HG02610 (cell line): ENCODE data around the gene TMEM81.

Experiments
- ATAC-seq: cut with Tn5 transposase; IDR thresholded peaks from one replicate; pipeline ENCODE4 v1.9.1; 2021; ENCODE audit warnings: mild to moderate bottlenecking, moderate library complexity; ENCODE audit not compliant: unreplicated experiment

The TMEM81 gene

GRCh38 chr1:205077158-205077933, 6.9 kb downstream of the TMEM81 start:
- no peak for ATAC-seq

- no peak for ATAC-seq
Observed at GRCh38 chr1:205076245-205076761, 8.0 kb downstream of the TMEM81 start.

- no peak for ATAC-seq
Observed at GRCh38 chr1:205075642-205076155, 8.6 kb downstream of the TMEM81 start.

GRCh38 chr1:205074513-205074912, 9.7 kb downstream of the TMEM81 start:
- ATAC-seq, result no peak

GRCh38 chr1:205074084-205074483, 10.2 kb downstream of the TMEM81 start:
- ATAC-seq, result no peak

- no peak for ATAC-seq
Observed at GRCh38 chr1:205073511-205073910, 10.7 kb downstream of the TMEM81 start.

- ATAC-seq, result no peak
Observed at GRCh38 chr1:205072881-205073280, 11.4 kb downstream of the TMEM81 start.

GRCh38 chr1:205072286-205072685, 12.0 kb downstream of the TMEM81 start:
- no peak for ATAC-seq

GRCh38 chr1:205071801-205072200, 12.5 kb downstream of the TMEM81 start:
- ATAC-seq, result no peak

- no peak for ATAC-seq
Observed at GRCh38 chr1:205071028-205071409, 13.2 kb downstream of the TMEM81 start.

- no peak for ATAC-seq
Observed at GRCh38 chr1:205069371-205070125, 14.7 kb downstream of the TMEM81 start.

- ATAC-seq, result no peak
Observed at GRCh38 chr1:205068457-205069040, 15.7 kb downstream of the TMEM81 start.

- ATAC-seq, result no peak
Observed at GRCh38 chr1:205068001-205068400, 16.3 kb downstream of the TMEM81 start.

GRCh38 chr1:205067031-205067430, 17.2 kb downstream of the TMEM81 start:
- ATAC-seq, result no peak

GRCh38 chr1:205066141-205066818, 18.0 kb downstream of the TMEM81 start:
- ATAC-seq, result no peak

GRCh38 chr1:205065666-205066065, 18.6 kb downstream of the TMEM81 start:
- ATAC-seq, result no peak

- no peak for ATAC-seq
Observed at GRCh38 chr1:205064741-205065316, 19.4 kb downstream of the TMEM81 start.

- no peak for ATAC-seq
Observed at GRCh38 chr1:205064301-205064700, 20.0 kb downstream of the TMEM81 start.

- no peak for ATAC-seq
Observed at GRCh38 chr1:205062895-205063294, 21.4 kb downstream of the TMEM81 start.

GRCh38 chr1:205062319-205062718, 21.9 kb downstream of the TMEM81 start:
- no peak for ATAC-seq

- no peak for ATAC-seq
Observed at GRCh38 chr1:205061665-205062069, 22.6 kb downstream of the TMEM81 start.
